Central memory CD8-positive, alpha-beta T cell (primary cell): ENCODE measurements around the gene TOR2A.

Source experiments
- ATAC-seq: fragments of 150-1000 bp; cut with Tn5 transposase; replicated peaks from 2 replicates; pipeline ENCODE4 v1.10.0; 2022; ENCODE audit warnings: mild to moderate bottlenecking, moderate FRiP score, moderate number of reproducible peaks; ENCODE audit not compliant: poor library complexity, severe bottlenecking; ENCODE audit errors: extremely low read depth
- DNase-seq, 2 donors: peaks; one replicate each; pipeline ENCODE4 v3.0.0; 2021; ENCODE audit warnings: low spot score in 2 of 2
- H3K27ac Mint-ChIP-seq: one replicate; pipeline ENCODE4 v1.8.0; 2022; ENCODE audit warnings: low read depth, mild to moderate bottlenecking, moderate library complexity, mixed read lengths
- H3K27me3 Mint-ChIP-seq: one replicate; pipeline ENCODE4 v1.8.0; 2022; ENCODE audit warnings: mixed read lengths
- H3K36me3 Mint-ChIP-seq: one replicate; pipeline ENCODE4 v1.8.0; 2022; ENCODE audit warnings: mild to moderate bottlenecking, moderate library complexity, mixed read lengths; ENCODE audit not compliant: insufficient read depth
- H3K4me1 Mint-ChIP-seq: one replicate; pipeline ENCODE4 v1.8.0; 2022; ENCODE audit warnings: mixed read lengths
- H3K4me3 Mint-ChIP-seq: one replicate; pipeline ENCODE4 v1.8.0; 2022; ENCODE audit warnings: mild to moderate bottlenecking, moderate library complexity, mixed read lengths
- H3K9me3 Mint-ChIP-seq: one replicate; pipeline ENCODE4 v1.8.0; 2022; ENCODE audit warnings: mixed read lengths

TOR2A gene

GRCh38 chr9:127749090-127749787 is 14.1 kb upstream of the TOR2A start:
- H3K27ac Mint-ChIP-seq = peak overlapping the region; percentile 25
- ATAC-seq = no peak
- H3K36me3 Mint-ChIP-seq = peaks cover 57% of the 10 kb centered on the region
- H3K27me3 Mint-ChIP-seq = no peaks in the 10 kb centered on the region
- DNase-seq = no peak
- peaks cover 29% of the 10 kb centered on the region for H3K4me1 Mint-ChIP-seq
- H3K9me3 Mint-ChIP-seq = no peaks in the 10 kb centered on the region
- no peak overlapping the region for H3K4me3 Mint-ChIP-seq

GRCh38 chr9:127746959-127747569 is 12.0 kb upstream of the TOR2A start:
- no peaks in the 10 kb centered on the region for H3K9me3 Mint-ChIP-seq
- ATAC-seq = peak; percentile 73
- no peaks in the 10 kb centered on the region for H3K27me3 Mint-ChIP-seq
- DNase-seq = no peak
- peaks cover 18% of the 10 kb centered on the region for H3K4me1 Mint-ChIP-seq
- peaks cover 66% of the 10 kb centered on the region for H3K36me3 Mint-ChIP-seq
- H3K27ac Mint-ChIP-seq = peak overlapping the region; percentile 78
- peak overlapping the region; percentile 43 for H3K4me3 Mint-ChIP-seq

- peaks cover 60% of the 10 kb centered on the region for H3K36me3 Mint-ChIP-seq
These were observed 9.5 kb upstream of the TOR2A start for GRCh38 chr9:127744398-127745110.

GRCh38 chr9:127742435-127743088 is 7.5 kb upstream of the TOR2A start:
- H3K27me3 Mint-ChIP-seq = no peaks in the 10 kb centered on the region
- H3K9me3 Mint-ChIP-seq = no peaks in the 10 kb centered on the region
- no peak overlapping the region for H3K27ac Mint-ChIP-seq
- H3K4me1 Mint-ChIP-seq = peaks cover 5% of the 10 kb centered on the region
- no peak overlapping the region for H3K4me3 Mint-ChIP-seq
- ATAC-seq = no peak
- DNase-seq = no peak
- H3K36me3 Mint-ChIP-seq = peaks cover 57% of the 10 kb centered on the region

More at GRCh38 chr9:127744398-127745110, 9.5 kb upstream of the TOR2A start:
- H3K27me3 Mint-ChIP-seq = no peaks in the 10 kb centered on the region
- H3K27ac Mint-ChIP-seq = peak overlapping the region; percentile 75
- ATAC-seq (no peak), DNase-seq (no peak)
- H3K4me3 Mint-ChIP-seq = no peak overlapping the region
- H3K4me1 Mint-ChIP-seq = peaks cover 5% of the 10 kb centered on the region
- no peaks in the 10 kb centered on the region for H3K9me3 Mint-ChIP-seq

- no peak for ATAC-seq
- DNase-seq = no peak
- Mint-ChIP-seq H3K9me3 (no peaks in the 10 kb centered on the region), H3K27me3 (no peaks in the 10 kb centered on the region), H3K36me3 (peaks cover 53% of the 10 kb centered on the region), H3K4me1 (peaks cover 2% of the 10 kb centered on the region), H3K27ac (peak overlapping the region; percentile 69), H3K4me3 (no peak overlapping the region)
These were observed 6.8 kb upstream of the TOR2A start for GRCh38 chr9:127741831-127742434.

GRCh38 chr9:127739614-127740330 is 4.7 kb upstream of the TOR2A start:
- Mint-ChIP-seq H3K27me3 (no peaks in the 10 kb centered on the region), H3K4me3 (no peak overlapping the region), H3K9me3 (no peaks in the 10 kb centered on the region), H3K36me3 (peaks cover 47% of the 10 kb centered on the region), H3K4me1 (no peaks in the 10 kb centered on the region), H3K27ac (no peak overlapping the region)
- no peak for ATAC-seq
- DNase-seq = no peak

- Mint-ChIP-seq H3K9me3 (no peaks in the 10 kb centered on the region), H3K27me3 (no peaks in the 10 kb centered on the region), H3K27ac (no peak overlapping the region), H3K36me3 (peaks cover 37% of the 10 kb centered on the region), H3K4me1 (peaks cover 5% of the 10 kb centered on the region), H3K4me3 (no peak overlapping the region)
- ATAC-seq (no peak), DNase-seq (no peak)
These were observed 3.6 kb upstream of the TOR2A start for GRCh38 chr9:127738666-127739065.

GRCh38 chr9:127735530-127736185 is 564 bp upstream of the TOR2A start:
- Mint-ChIP-seq H3K27ac (peak overlapping the region; percentile 98), H3K9me3 (no peaks in the 10 kb centered on the region), H3K36me3 (peaks cover 25% of the 10 kb centered on the region), H3K27me3 (no peaks in the 10 kb centered on the region), H3K4me1 (peaks cover 8% of the 10 kb centered on the region), H3K4me3 (peak overlapping the region; percentile 77)
- no peak for DNase-seq
- no peak for ATAC-seq

- no peak for ATAC-seq
- H3K4me1 Mint-ChIP-seq = peaks cover 8% of the 10 kb centered on the region
- peaks cover 20% of the 10 kb centered on the region for H3K36me3 Mint-ChIP-seq
These were observed 797 bp downstream of the TOR2A start for GRCh38 chr9:127734247-127734746.

GRCh38 chr9:127733614-127734013 is 1.5 kb downstream of the TOR2A start:
- Mint-ChIP-seq H3K4me1 (peaks cover 8% of the 10 kb centered on the region), H3K27ac (peak overlapping the region; percentile 68), H3K9me3 (no peaks in the 10 kb centered on the region), H3K36me3 (peaks cover 16% of the 10 kb centered on the region), H3K27me3 (no peaks in the 10 kb centered on the region), H3K4me3 (peak overlapping the region; percentile 77)
- DNase-seq = no peak
- no peak for ATAC-seq

More at GRCh38 chr9:127734247-127734746, 797 bp downstream of the TOR2A start:
- H3K4me3 Mint-ChIP-seq = peak overlapping the region; percentile 77
- no peak for DNase-seq
- no peaks in the 10 kb centered on the region for H3K27me3 Mint-ChIP-seq
- H3K27ac Mint-ChIP-seq = peak overlapping the region; percentile 68
- H3K9me3 Mint-ChIP-seq = no peaks in the 10 kb centered on the region

- Mint-ChIP-seq H3K36me3 (peaks cover 11% of the 10 kb centered on the region), H3K27me3 (no peaks in the 10 kb centered on the region), H3K27ac (no peak overlapping the region)
These were observed 2.6 kb downstream of the TOR2A start for GRCh38 chr9:127732444-127732843.

More at GRCh38 chr9:127732444-127732843, 2.6 kb downstream of the TOR2A start:
- no peak overlapping the region for H3K4me3 Mint-ChIP-seq
- peaks cover 8% of the 10 kb centered on the region for H3K4me1 Mint-ChIP-seq
- no peaks in the 10 kb centered on the region for H3K9me3 Mint-ChIP-seq
- ATAC-seq (no peak), DNase-seq (no peak)
